Astrocyte (in vitro differentiated cells and primary cell): Measurements from ENCODE around the gene MBD5. TPM values are rescaled to one million over a fixed set of nuclear protein-coding genes. Genes with fewer than 3 reads are reported as not detected.

Source experiments
- DNase-seq: peaks from one replicate; pipeline ENCODE4 v3.0.0-alpha.2; 2010; ENCODE audit warnings: low read depth
- FAIRE-seq: peaks from 2 replicates; lab custom pipeline; 2011; peaks lifted over from hg19 to GRCh38; lab: Jason Lieb, UNC
- H2AFZ ChIP-seq: 2 replicates; pipeline ENCODE4 v1.6.0; 2012; ENCODE audit warnings: low read depth, low read length, inconsistent platforms
- H3K27ac ChIP-seq: 2 replicates; pipeline ENCODE4 v1.5.1; 2011; ENCODE audit warnings: low read depth, low read length, inconsistent platforms
- H3K27me3 ChIP-seq: 2 replicates; pipeline ENCODE4 v1.6.0; 2011; ENCODE audit warnings: low read length, inconsistent platforms; ENCODE audit not compliant: insufficient read depth
- H3K36me3 ChIP-seq: 2 replicates; pipeline ENCODE4 v1.5.1; 2011; ENCODE audit warnings: low read length, inconsistent platforms; ENCODE audit not compliant: insufficient read depth
- H3K4me1 ChIP-seq: 2 replicates; pipeline ENCODE4 v1.5.1; 2011; ENCODE audit warnings: low read length, inconsistent platforms; ENCODE audit not compliant: insufficient read depth
- H3K4me2 ChIP-seq: 2 replicates; pipeline ENCODE4 v1.6.0; 2012; ENCODE audit warnings: low read length, inconsistent platforms
- H3K4me3 ChIP-seq: 2 replicates; pipeline ENCODE4 v1.5.1; 2011; ENCODE audit warnings: low read depth, mild to moderate bottlenecking, low read length, inconsistent platforms; ENCODE audit not compliant: insufficient read depth
- H3K79me2 ChIP-seq: 2 replicates; pipeline ENCODE4 v1.6.0; 2012; ENCODE audit warnings: mild to moderate bottlenecking, low read length, inconsistent platforms; ENCODE audit not compliant: insufficient read depth
- H3K9ac ChIP-seq: 2 replicates; pipeline ENCODE4 v1.6.0; 2012; ENCODE audit warnings: mild to moderate bottlenecking, low read length, inconsistent platforms
- H3K9me3 ChIP-seq: 2 replicates; pipeline ENCODE4 v1.5.1; 2012; ENCODE audit warnings: low read depth, mild to moderate bottlenecking, low read length, inconsistent platforms; ENCODE audit not compliant: insufficient read depth
- H4K20me1 ChIP-seq: 2 replicates; pipeline ENCODE4 v1.6.0; 2012; ENCODE audit warnings: low read length, inconsistent platforms; ENCODE audit not compliant: insufficient read depth
- H3K27ac Mint-ChIP-seq: one replicate; pipeline ENCODE4 v1.8.0; 2021; ENCODE audit warnings: mild to moderate bottlenecking, mixed read lengths; ENCODE audit not compliant: unreplicated experiment
- H3K27me3 Mint-ChIP-seq: one replicate; pipeline ENCODE4 v1.8.0; 2021; ENCODE audit warnings: low read depth, mixed read lengths; ENCODE audit not compliant: unreplicated experiment
- H3K36me3 Mint-ChIP-seq: one replicate; pipeline ENCODE4 v1.8.0; 2021; ENCODE audit warnings: low read depth, mixed read lengths; ENCODE audit not compliant: unreplicated experiment
- H3K4me1 Mint-ChIP-seq: one replicate; pipeline ENCODE4 v1.8.0; 2021; ENCODE audit warnings: low read depth, mixed read lengths; ENCODE audit not compliant: unreplicated experiment
- H3K4me3 Mint-ChIP-seq: one replicate; pipeline ENCODE4 v1.8.0; 2021; ENCODE audit warnings: mild to moderate bottlenecking, moderate library complexity, mixed read lengths; ENCODE audit not compliant: unreplicated experiment
- H3K9me3 Mint-ChIP-seq: one replicate; pipeline ENCODE4 v1.8.0; 2021; ENCODE audit warnings: mild to moderate bottlenecking, mixed read lengths; ENCODE audit not compliant: unreplicated experiment
- EZH2 ChIP-seq: IDR thresholded peaks from 2 replicates; pipeline ENCODE4 v1.6.1; 2012; ENCODE audit warnings: mild to moderate bottlenecking, low read length, inconsistent platforms; ENCODE audit not compliant: insufficient read depth
- total RNA-seq: library from RNA; stranded (reverse); gene quantifications from 2 replicates; pipeline ENCODE4 v1.2.1, GENCODE V29; 2021
- TF ChIP-seq, protein P1 (sequence below): IDR thresholded peaks from 2 replicates; pipeline ENCODE4 v1.5.1; 2011; ENCODE audit warnings: low read depth, mild to moderate bottlenecking, inconsistent platforms, low read length, moderate library complexity; ENCODE audit not compliant: insufficient read depth

The MBD5 gene
- total RNA-seq, 1 donor from 2014 or later = 53.6 TPM

DNA sequence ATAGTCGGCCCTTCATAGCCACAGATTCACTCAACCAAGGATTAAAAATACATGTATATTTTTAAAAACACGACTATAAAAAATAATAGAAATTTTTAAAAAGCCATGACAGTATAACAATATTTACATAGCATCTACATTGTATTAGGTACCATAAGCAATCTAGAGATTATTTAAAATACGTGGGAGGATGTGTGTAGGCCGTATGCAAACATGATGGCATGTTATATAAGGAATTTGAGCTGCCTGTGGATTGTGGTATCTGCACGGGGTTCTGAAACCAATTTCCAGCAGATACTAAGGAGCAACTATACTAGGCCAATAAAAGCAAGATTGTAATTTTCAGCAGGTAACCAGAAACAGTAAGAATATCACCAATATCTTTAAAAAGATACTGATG lies 6.3 kb upstream of the MBD5 start:
- no peak for TF ChIP-seq EZH2
- TF ChIP-seq, protein P1, sequence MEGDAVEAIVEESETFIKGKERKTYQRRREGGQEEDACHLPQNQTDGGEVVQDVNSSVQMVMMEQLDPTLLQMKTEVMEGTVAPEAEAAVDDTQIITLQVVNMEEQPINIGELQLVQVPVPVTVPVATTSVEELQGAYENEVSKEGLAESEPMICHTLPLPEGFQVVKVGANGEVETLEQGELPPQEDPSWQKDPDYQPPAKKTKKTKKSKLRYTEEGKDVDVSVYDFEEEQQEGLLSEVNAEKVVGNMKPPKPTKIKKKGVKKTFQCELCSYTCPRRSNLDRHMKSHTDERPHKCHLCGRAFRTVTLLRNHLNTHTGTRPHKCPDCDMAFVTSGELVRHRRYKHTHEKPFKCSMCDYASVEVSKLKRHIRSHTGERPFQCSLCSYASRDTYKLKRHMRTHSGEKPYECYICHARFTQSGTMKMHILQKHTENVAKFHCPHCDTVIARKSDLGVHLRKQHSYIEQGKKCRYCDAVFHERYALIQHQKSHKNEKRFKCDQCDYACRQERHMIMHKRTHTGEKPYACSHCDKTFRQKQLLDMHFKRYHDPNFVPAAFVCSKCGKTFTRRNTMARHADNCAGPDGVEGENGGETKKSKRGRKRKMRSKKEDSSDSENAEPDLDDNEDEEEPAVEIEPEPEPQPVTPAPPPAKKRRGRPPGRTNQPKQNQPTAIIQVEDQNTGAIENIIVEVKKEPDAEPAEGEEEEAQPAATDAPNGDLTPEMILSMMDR = no peak
- DNase-seq (no peak), FAIRE-seq (no peak)
- Mint-ChIP-seq H3K27me3 (no peaks in the 10 kb centered on the region), H3K27ac (no peak overlapping the region), H3K36me3 (no peaks in the 10 kb centered on the region), H3K9me3 (no peaks in the 10 kb centered on the region), H3K4me1 (peaks cover 12% of the 10 kb centered on the region), H3K4me3 (no peak overlapping the region)
- Histone ChIP-seq H3K4me2 (no peak overlapping the region), H2AFZ (no peak overlapping the region), H3K9ac (no peak overlapping the region), H4K20me1 (peaks cover 47% of the 10 kb centered on the region), H3K4me1 (no peaks in the 10 kb centered on the region), H3K79me2 (peaks cover 98% of the 10 kb centered on the region), H3K9me3 (no peaks in the 10 kb centered on the region), H3K36me3 (no peaks in the 10 kb centered on the region), H3K27me3 (no peaks in the 10 kb centered on the region), H3K27ac (no peak overlapping the region), H3K4me3 (no peak overlapping the region)

DNA sequence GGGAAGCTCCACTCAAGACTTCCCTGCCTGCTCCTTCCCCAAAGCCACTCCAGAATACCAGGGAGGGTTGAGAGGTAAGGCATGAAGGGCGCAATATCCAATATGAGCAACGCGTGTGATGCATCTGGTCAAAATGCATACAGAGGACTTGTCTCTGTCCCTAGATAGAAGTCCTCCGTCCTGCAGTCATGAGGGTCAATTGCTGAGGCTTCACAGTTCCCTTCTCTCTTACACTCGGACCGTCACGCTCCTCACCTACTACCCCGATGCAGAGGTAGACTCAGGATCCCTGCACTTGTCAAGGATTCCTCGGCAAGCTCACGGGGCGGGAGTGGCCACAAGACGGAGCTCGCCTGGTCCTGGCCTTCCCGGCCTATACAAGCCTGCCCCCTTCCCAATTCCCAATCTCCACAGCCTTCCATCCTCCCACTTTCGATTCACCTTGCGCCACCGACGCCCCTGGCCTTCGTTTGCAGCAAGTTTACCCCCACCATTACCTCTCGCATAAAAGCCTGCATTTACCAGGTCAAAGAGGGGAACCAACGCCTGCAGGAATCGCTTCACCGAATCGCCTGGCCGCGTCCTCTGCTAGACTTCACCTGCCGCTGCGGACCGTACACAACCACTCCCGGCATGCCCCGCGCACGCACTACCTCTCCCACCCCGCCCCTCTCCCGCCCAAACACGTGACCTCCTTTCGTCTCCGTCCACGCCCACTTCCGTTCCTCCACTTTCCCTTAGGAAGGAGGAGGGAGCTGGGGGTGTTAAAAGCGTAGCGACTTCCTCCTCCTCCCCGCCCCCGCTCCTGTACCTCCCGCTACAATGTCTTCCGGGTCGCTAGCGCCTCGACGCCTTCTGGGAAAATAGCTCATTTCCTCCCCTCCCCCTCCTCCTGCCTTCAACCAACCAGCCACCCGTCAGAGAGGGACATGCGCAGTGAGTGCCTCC lies 506 bp upstream of the MBD5 start, which contains the start of gene ORC4:
ORC4 (minus strand) TSS at position 627 of the 948 bp plus-strand sequence. CDS start 44,779 bp downstream, outside the sequence.
- no peaks in the 10 kb centered on the region for H3K36me3 ChIP-seq
- peaks cover 17% of the 10 kb centered on the region for H3K4me1 Mint-ChIP-seq
- peak; percentile 29 for FAIRE-seq
- peak within 1 kb of the TSS; percentile 90 for H3K27ac ChIP-seq
- H3K4me3 ChIP-seq = peak within 1 kb of the TSS; percentile 96
- no peaks in the 10 kb centered on the region for H3K36me3 Mint-ChIP-seq
- H3K4me1 ChIP-seq = peaks cover 8% of the 10 kb centered on the region
- H3K9ac ChIP-seq = peak within 1 kb of the TSS; percentile 96
- H3K4me3 Mint-ChIP-seq = peak within 1 kb of the TSS; percentile 100
- H3K27ac Mint-ChIP-seq = peak within 1 kb of the TSS; percentile 89
- peak; percentile 98 for DNase-seq
- no peaks in the 10 kb centered on the region for H3K27me3 ChIP-seq
- no peak for TF ChIP-seq EZH2
- TF ChIP-seq, protein P1 = peak; percentile 25
- peak within 1 kb of the TSS; percentile 99 for H2AFZ ChIP-seq
- peak within 1 kb of the TSS; percentile 95 for H3K4me2 ChIP-seq
- peaks cover 29% of the 10 kb centered on the region for H4K20me1 ChIP-seq
- peaks cover 95% of the 10 kb centered on the region for H3K79me2 ChIP-seq
- H3K9me3 Mint-ChIP-seq = no peaks in the 10 kb centered on the region
- no peaks in the 10 kb centered on the region for H3K9me3 ChIP-seq
- H3K27me3 Mint-ChIP-seq = no peaks in the 10 kb centered on the region
